GM18520 (cell line): ENCODE results near the gene TLL2.

Experiments used
- ATAC-seq: cut with Tn5 transposase; IDR thresholded peaks from one replicate; pipeline ENCODE4 v1.9.1; 2021; ENCODE audit not compliant: unreplicated experiment

The TLL2 gene

DNA sequence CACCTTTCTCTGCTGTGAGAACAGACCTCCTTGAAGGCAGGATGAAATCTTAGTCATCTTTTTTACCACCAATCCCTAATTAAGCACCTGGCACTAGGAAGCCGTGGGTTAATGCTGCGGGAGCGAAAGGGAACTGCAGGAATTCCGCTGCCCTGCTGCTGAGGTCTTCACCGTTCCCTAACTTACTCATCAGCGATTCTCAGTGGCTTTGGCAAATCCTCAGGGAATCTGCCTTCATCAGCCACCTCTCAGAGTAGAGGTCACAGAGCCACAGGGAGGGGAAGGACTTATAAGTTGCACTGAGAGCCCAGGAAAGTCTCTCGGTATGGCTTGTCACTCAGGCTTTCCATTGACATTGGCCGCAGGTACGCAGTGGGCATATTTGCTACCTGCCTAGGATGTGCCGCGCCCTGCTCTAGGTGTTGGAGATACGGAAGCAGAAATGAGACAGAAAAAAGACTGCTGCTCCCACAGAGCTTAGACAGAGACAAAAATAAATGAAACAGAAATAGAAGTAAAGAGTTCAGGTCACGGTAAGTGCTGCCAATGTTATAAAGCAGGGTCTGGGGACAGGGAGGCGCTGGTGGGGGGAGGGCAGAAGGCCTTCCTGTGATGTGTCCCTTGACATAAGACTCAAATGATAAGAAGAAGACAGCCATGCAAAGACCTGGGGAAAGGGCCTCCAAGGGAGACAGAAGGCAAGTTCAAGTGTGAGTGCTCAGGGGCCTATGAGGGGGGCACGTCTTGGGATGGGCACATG lies 82.3 kb downstream of the TLL2 start:
- no peak for ATAC-seq

GRCh38 chr10:96427291-96427690 lies 86.4 kb downstream of the TLL2 start:
- ATAC-seq = no peak

- no peak for ATAC-seq
Measured at GRCh38 chr10:96422525-96422924, 91.2 kb downstream of the TLL2 start.

DNA sequence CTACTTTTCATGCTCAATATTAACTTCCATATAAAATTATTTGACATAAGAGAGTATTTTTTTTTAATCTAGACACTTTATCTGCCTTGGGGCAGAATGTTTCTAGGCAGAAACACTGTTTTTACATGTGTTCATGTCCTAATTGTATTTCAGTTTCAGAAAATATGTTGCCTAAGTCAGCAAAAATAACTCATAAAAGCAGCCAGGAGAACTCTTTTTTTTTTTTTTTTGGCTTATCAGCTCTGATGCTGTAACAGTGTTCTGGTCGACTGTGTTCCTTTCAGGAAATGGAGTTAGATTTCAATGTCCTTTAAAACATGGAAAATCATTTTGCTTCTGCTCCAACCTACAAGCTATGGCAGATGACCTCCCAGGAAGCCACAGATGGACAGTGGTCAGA lies 91.7 kb downstream of the TLL2 start:
- ATAC-seq = no peak

GRCh38 chr10:96420228-96421009 lies 93.3 kb downstream of the TLL2 start:
- no peak for ATAC-seq

GRCh38 chr10:96419351-96419750 lies 94.4 kb downstream of the TLL2 start:
- no peak for ATAC-seq

DNA sequence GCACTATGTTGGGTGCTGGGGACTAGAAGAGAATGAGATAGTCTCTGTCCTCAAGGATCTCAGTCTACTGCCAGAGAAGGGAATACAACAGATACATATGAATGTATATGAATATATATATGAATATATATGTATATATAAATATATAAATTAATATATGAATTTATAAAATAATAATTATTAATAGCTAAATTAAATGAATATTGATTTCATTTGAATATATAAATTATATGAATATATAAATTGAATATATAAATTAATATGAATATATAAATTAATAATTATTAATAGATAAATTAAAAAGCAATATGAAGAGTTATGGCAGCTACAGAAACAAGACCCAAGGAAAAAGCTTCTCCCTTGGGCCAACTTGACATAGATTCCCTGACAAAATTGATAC lies 95.1 kb downstream of the TLL2 start:
- ATAC-seq = no peak

GRCh38 chr10:96417441-96417840 lies 96.3 kb downstream of the TLL2 start:
- no peak for ATAC-seq

DNA sequence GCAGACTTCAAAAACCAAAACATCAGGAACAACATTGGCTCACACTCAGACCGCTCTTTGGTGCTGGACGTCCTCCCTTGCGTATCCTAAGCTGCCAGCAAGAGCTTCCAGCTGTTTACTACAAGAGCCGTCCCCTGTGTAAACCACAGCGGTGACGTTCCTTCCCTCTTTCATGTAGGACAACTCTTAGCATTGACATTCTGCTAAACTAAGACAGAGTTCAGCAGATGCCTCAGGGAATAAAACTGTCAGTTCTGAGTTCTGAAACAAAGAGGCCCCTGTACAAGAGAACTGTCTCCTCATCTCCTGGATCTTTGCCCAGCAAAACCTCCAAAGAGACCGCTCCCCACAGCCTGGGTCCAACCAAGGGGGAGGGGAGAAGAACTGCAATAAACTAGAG lies 97.1 kb downstream of the TLL2 start:
- no peak for ATAC-seq

DNA sequence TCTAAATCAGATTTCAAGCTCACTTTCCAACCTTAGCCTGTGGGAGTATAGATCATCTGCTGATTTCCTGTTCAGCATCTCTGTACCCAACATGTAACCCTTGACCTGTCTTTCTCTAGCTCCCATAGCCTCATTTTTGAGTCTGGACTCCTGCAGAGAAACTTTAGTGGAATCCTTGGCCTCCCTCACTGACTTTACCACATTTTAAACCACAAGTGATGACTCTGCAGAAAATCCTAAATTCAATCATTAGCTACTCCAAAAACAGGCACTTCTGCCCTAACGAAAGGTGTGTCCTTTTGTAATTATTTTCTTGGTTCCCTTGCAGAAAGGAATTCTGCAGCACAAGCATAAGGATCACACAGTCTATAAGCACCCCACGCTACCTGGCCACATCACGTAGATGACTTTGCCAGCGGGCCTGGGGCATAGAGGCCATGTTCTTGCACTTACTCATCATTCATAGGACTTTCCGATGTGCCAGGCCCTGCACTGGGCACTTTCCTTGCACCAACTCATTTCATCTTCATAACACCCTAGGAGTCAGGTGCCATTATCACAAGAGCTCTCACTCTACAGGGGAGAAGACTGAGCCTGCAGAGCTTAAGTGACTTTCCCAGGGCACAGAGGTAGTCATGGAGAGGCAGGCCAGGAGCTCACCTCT lies 97.7 kb downstream of the TLL2 start:
- no peak for ATAC-seq

GRCh38 chr10:96415150-96415890 lies 98.4 kb downstream of the TLL2 start:
- no peak for ATAC-seq

DNA sequence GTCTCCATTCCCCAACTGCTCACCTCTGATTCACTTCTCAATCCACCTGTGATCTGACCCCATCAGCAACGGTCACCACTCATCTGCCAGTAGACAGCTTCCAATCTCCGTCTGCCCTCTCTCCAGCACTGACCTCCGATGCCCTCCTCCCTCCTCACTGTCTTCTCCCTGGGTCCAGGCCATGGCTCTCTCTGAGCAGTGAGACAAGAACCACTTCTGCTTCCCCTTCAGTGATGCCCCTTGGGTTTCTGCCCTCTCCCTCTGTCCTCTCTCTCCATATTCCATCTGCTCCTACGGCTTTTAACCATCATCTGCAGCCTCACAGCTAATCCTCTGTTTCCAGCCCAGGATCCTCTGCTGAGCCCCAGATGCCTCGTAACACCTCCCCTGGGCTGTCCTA lies 99.4 kb downstream of the TLL2 start:
- no peak for ATAC-seq

DNA sequence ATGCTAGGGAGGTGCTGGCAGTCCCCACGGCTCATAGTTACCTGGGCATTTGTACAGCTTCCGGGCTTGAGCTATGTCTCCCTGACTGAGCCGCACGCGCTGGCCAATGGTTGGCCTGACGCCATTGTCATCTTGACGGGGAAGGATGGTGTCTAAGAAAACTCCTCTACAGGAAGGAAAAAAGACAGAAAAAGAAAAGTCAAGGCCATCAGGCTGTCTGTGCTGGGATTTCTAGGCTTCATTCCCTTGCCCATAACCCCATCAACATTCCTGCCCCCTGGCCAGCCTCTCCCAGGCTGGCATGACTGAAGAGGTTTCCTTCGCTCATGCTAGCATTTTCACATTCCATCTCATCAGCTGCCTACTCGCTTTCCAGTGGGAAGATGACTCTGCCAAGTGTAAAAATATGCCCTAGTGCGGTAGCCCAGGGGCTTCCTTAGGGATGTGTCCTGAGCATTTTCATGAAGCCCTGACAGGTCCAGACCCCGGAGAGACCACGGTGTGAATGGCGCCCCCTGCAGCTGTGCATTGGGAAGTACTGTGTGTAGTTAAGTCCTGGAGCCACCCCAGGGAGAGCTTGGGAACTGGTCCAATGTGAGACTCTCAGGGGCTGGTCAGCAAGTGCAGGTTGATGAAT lies 100.5 kb downstream of the TLL2 start:
- ATAC-seq = no peak

DNA sequence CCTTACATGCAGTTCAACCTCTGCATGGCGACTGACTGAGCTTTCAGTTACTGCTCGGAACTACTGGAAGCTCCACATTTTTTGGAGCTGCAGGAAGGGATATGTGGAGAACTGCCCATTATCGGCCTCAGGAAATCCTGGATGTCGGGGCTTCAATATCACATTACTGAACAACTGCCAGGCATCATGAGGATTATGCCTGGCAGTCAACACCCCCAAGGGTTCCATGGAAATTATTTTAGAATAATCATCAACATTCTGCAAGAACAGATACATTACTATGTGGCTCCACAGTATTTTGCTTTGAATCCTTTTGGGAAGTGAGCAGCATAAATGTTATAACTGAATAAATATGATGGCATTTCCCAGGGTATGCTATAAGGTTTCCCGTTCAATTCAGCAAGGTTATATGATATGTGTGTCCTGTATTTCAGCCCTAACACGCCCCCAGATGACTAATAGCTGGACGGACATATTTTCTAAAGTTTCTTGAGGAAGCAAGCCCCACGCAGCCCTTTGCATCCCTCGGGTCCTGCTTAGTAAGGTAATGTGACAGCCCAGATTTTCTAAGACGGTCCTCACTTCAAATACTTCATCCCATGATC lies 101.9 kb downstream of the TLL2 start:
- no peak for ATAC-seq

DNA sequence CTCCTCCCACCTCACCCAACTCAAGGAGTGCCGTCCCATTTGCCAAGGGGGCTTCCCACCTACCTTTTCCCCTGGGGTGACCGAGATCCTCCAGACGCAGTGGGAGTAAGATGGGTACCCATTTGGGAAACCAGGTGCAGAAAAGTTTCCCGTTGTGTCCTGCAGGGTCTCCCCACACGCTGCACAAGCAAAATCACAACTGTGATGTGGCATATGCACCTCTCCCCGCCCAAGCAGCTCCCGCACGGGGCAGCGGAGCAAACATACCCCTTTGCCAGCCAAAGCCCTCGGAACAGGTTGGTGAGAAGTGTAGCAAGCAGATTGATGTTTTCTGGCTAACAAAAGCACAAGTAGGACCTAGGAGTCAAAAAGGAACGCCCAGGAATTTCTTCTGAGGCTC lies 103.4 kb downstream of the TLL2 start:
- ATAC-seq = no peak

GRCh38 chr10:96408201-96408600 lies 105.5 kb downstream of the TLL2 start:
- ATAC-seq = no peak

DNA sequence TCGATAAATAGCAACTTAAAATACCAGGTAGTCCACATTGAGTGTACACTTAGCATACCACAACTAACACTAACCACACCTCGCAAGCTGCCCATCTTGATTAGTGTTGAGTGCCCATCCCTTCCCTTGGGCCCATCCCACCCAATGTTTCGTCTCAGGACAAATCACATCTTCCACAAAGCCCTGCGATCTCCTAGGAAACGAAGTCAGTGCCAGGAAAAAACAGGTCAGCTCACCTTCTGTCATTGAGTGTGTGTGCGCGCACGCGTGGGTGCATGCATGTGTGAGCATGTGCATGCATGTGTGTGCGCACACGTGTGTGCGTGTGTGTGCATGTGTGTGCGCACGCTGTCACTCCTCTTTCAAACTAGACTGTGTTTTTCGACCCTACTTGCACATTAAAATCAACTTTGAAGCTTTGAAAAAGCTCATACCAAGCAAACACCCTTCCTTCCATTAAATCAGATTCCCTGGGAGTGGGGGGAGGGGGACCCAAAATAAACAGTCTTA lies 106.1 kb downstream of the TLL2 start:
- ATAC-seq = no peak

DNA sequence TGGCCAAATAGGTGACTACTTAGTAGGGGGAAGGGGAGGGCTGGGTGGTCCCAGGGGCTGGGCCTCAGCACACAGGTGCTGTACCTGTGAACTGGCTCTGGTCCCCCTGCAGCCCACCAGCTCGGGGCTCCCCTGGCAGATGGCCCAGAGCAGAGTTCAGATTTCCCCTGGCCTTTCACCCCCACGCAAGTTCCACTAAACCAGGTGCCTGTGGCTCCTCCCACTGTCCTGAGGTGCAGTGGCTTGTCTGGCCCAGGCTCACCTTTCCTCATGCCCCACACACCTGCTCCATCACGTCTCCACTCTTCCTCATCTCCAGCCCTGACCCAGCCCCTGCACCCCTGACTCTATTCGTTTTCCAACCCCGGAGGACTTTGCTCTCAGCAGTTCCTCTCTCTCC lies 107.6 kb downstream of the TLL2 start:
- ATAC-seq = no peak

DNA sequence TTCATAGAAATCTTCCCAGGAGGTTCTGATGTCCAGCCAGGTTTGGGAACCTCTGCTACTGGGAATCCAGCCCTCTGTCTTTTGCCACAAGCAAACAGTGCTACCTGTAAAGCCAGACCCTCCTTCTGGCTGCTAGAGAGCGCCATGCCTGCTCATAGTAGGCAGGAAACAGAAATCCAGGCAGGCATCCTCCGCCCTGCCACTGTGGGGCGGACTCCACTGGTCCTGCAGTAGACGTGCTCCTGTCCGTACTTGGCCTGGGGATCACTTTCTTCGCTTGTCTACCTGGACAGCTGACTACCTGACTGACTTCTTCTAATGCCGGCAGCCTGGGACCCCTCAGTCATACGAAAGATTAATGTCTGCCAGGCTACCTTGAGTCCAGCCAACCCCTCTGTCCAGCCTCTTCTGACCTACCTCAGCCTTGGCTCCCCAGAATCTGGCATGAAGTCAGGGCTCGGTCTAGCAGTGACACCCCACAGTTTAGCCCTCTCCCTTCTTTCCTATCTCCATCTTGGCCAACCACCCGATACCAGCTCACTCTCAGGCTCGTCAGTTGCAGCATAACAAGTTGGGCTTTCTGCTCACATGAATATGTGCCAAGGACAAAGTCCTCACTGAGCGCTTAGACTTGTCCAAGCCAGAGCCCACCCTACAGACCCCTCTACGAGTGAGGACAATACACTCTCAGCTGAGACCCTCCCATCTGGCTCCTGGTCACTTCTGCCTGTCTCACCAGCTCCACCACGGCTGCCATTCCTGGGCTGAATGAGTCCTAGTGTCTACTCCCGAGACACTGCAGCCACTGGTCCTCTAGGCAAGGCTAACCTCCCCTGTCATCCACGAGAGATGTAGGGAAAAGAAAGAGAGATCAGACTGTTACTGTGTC lies 111.1 kb downstream of the TLL2 start:
- no peak for ATAC-seq
